NCI-H345 (cell line): ENCODE results near the gene NXPH3.
"Not testable (repeated sequence)": the region's sequence is repeated elsewhere in the genome, so short reads cannot be mapped to it uniquely, and the experiment has no call there.

Experiments
- DNase-seq: peaks from one replicate; lab custom pipeline; 2025; lab: John Stamatoyannopoulos, UW

Gene NXPH3

DNA sequence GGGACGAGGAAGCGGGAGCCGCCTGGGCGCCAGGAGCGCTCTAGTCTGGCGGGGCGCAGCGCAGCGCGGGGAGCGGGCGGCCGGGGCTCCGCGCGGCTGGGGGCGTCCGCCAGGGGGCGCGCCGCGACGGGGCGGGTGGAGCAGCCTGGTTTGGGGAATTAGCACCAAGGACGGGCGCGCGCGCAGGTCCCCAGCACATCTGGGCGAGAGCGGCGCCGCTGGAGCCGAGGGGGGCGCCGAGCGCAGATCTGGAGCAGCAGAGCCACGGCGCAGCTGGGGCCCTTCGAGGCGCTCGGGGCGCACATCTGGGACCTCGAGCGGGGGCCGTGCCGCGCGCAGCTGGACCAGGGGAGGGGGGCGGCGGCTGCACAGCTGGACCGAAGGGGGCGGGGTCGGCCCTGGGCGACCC lies at the start of gene NXPH3:
NXPH3 (plus strand) TSS at position 193 of the 409 bp plus-strand sequence. CDS start 349 bp downstream, outside the sequence.
- peak; percentile 55 for DNase-seq

DNA sequence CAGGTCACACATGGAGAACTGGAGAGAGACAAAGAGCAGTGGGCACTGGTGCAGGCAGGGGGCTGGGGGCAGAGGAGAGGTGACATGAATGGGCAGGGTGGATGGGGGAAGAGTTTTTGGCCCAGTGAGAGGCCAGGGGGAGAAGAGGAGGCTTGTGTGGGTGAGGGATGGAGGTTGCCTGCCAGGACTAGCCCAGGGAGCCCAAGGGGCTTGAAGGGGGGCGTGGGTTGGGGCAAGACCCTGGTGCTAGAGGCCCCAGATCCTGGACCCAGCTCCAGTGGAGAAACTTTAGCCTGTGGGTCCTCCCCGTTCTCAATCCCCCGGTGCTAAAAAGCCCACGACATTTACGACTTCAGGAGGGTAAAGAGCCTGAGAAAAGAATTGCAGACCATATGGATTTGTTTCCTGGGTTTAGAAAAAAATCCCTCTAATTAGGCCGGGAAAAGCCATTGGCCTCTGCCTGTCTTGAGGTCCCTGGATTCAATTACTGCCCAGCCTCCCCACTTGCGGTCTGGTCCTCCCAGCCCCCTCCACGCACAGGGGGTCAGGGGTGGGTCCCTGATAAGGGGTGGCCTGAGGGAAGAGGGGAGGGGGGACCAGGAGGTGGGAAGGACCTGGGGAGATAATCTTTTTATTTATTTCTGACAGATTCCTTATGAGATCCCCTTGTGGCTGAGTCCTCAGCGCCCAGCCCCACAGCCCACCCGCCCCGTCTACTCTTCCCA lies 47.6 kb upstream of the NXPH3 start:
- no peak for DNase-seq

DNA sequence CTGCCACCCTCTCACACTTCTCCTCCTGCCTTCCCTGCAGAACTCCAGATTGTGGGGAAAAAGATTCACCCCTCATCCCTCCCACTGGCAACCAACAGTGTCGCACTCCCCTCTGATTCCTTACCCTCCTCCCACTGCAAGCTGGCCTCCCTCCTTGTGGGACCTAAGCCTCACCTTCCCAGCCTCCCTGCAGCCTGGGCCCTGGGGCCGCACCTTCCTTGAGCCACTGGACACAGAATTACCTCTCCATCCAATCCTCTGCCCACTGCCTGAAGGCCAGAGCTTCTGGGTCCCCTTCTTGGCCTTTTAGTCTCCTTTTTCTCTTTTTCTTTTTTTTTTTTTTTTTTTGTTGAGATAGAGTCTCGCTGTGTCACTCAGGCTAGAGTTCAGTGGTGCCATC lies 46.7 kb upstream of the NXPH3 start:
- DNase-seq, result no peak

DNA sequence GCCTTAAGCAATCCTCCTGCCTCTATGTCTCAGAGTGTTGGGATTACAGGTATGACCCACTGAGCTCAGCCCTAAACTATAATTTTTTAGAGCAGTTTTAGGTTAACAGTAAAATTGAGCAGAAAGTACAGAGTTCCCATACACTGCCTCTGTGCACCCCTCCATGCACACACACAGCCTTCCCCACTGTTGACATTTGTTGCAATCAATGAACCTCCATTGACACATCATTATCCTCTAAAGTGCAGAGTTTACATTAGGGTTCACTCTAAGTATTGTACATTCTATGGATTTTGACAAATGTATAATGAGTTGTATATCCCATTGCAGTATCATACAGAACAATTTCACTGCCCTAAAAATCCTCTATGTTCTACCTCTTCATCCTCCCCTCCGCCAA lies 45.6 kb upstream of the NXPH3 start:
- no peak for DNase-seq

DNA sequence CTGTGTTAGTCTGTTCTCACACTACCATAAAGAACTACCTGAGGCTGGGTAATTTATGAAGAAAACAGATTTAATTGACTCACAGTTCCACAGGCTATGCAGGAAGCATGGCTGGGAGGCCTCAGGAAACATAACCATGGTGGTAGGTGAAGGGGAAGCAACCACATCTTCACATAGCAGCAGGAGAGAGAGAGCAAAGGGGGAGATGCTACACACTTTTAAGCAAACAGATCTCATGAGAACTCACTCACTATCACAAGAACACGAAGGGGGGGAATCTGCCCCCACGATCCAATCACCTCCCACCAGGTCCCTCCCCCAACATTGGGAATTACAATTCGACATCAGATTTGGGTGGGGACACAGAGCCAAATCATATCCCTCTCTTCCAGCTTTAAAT lies 31.8 kb upstream of the NXPH3 start:
- DNase-seq, result no peak

DNA sequence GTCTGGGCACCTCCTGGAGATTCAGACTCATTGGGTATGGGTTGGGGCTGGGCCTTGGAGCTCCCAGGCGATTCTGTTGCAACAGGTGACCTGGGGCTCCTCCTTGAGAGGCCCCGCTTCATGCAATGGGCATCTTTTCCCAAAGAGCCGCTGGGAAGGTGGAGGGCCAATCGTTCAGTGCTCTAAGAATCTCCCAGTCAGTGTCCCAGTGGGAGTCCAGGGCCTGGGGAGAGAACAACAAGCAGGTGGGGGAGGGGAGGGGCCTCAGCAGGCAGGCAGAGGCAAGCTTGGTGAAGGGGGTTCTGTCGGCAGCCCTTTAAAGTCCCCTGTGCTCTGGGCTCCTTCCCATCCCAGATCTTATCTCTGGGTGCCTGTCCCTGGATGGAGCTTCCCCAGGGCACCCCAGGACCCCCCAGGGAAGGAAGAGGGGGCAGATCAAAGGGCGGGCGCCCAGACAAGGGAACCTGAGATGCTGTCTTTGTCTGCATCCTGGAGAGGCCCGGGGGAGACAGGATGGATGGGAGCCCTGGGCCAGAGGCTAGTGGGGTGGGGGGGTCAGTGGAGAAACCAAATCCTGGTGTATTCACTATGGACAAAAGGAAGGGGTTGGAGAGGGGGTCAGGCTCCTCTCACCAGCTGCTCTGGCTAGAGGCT lies 30.5 kb upstream of the NXPH3 start:
- DNase-seq, result no peak

DNA sequence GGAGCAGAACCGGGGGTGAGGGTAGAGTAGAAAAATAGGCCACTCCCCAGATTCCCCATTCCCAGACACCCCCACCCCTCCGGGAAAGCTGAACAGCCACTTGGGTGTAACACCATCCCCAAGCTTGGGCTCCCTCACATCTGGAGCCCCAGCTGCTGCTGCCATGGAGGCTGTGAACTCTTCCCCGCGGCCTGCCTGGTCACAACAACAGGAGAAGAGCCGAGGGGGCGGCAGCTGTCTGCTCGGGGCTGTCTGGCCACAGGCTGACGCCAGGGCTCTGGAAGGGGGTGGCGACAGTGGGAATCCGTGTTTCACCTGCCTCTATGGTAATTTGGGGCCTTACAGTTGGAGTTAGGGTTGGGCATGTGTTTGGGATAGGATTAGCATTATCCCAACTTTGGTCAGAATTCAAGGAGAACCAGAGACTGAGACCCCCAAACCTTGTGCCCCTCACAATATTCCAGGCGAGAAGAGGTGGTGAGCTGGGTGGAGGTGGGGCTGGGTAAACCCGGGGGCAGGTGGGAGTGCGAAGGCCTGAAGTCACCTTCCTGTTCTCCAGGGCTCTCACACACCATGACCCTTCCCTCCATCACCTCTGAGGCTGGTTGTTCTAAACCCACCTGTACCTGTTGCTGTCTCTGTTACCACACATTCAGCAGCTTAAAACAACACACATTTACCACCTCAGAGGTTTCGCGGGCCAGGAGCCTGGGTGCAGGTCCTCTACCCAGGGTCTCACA lies 29.7 kb upstream of the NXPH3 start:
- no peak for DNase-seq

DNA sequence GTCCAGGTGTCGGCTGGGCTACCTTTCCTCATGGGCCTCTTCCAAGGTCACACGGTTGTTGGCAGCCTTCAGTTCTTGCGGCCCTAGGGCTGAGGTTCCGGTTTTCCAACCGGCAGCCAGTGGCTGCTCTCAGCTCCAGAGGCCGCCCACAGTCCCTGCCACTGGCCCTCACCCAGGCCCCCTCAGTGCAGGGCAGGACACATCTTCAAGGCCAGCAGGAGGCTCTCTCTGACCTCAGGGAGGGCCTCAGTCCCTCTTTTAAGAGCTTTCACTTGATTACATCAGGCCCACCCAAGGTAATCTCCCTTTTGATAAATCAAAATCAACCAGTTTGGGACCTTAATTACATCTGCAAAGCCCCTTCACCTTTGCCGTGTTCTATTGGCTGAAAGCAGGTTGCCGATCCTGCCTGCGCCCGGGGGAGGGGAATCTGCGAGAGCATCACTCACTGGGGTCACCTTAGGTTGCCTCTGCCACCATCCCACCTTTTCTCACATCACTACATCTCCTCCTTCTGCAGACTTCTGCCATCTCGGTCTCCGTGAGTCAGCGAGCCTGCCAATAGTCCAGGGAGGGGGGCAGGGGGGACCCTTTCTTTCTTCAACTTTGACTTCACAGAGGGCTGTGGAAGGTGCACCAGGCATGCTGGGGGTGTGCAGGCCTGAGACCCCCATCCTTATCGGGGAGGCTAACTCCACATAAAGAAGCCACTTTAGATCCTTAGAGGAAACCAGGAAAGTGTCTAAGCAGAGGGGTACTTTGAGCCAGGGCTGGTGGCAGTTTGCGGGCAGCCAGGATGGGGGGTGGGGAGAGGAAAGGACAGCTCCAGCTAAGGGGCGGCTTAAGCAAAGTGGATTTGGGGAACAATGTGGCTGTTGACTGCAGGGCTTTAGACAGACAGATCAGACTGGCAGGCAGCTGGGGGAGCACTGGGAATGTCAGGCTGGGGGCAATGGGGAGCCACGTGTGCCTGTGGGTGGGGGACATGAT lies 28.8 kb upstream of the NXPH3 start:
- no peak for DNase-seq

DNA sequence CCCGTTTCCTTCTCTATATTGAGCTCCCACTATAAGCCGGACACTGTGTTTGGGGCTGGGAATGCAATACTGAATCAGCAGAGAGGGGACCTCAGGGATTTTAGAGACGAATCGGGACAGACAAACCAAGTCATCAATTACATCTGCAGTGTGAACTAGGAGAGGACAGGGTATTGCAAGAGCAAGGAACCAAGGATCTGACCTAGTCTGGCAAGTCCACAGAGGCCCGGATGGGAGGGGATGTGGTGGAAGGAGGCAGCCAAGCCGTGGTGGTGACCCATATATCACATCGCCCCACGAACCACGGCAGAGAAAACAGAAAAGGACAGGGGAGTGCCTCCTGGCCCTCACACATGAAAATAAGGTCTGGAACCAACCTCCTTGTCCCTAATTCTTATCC lies 28.1 kb upstream of the NXPH3 start:
- no peak for DNase-seq

DNA sequence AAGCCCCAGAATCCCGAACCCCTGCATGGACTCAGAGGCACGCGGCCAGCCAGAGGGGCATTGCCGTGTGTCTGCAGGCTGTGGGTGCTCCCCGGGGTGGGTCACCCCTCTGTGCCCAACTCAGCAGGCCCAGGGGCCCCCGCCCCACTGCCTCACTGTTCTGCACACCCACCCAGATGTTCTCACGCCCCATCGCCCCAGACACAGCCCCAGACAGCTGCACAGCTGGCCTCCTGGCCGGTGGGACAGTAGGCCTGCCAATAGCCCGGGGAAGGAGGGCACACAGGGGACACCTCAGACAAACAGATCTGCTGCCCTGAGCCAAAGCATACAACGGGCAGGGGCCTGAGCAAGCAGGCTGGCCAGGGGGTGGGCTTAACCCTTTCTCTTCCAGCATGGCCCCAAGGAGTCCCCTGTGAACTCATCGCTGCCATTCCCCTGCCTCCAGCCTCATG lies 27.6 kb upstream of the NXPH3 start:
- no peak for DNase-seq

DNA sequence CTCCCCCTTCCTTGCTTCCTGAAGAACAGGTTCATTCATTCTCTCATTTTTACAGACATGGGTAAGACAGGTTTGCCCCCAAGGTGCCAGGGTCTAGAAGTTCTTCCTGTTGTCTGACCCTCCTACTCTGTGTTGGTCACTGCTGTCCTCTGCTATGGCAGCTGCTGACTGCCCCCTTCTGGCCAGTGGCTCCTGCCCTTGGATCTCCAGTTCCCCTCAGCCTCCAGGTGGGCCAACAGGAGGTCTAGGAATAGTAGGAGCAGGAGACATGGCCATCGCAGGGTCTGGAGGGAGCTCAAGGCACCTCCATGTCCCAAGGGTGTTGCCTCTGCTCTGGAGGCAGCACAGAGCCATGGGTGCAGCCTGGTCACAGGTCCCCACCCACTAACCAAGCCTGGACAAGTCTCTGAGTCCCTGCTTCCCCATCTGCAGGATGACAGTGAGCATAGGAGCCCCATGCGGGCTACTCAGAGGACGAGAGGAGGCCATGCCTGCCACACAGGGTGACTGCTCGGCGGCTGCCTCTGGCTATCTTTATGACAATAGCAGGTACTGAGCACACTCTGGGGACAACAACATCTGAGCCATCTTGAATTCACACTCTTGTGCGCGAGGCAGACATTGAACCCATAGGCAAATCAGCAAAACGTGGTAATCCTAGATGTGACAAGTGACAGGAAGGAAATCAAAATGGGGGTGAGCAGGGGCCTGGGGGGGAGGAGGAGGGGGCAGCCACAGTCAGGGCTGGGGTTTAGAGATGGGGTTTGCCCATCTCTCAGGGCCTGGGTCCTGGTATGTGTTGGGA lies 27.0 kb upstream of the NXPH3 start:
- DNase-seq, result no peak

DNA sequence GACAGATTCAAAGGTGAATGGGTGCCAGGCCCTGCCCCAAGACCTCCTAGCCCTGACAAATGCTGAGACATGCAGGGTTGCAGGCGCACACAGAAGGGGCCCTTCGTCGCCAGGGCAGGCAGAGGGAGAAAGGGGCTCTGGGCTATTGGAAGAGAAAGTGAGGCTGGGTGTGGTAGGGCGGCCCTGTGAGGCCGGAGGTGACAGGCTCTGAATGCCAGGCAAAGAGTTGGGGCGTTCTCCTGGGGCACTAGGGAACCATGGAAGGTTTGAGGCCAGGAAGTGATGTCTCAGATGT lies 26.4 kb upstream of the NXPH3 start:
- DNase-seq, result no peak

DNA sequence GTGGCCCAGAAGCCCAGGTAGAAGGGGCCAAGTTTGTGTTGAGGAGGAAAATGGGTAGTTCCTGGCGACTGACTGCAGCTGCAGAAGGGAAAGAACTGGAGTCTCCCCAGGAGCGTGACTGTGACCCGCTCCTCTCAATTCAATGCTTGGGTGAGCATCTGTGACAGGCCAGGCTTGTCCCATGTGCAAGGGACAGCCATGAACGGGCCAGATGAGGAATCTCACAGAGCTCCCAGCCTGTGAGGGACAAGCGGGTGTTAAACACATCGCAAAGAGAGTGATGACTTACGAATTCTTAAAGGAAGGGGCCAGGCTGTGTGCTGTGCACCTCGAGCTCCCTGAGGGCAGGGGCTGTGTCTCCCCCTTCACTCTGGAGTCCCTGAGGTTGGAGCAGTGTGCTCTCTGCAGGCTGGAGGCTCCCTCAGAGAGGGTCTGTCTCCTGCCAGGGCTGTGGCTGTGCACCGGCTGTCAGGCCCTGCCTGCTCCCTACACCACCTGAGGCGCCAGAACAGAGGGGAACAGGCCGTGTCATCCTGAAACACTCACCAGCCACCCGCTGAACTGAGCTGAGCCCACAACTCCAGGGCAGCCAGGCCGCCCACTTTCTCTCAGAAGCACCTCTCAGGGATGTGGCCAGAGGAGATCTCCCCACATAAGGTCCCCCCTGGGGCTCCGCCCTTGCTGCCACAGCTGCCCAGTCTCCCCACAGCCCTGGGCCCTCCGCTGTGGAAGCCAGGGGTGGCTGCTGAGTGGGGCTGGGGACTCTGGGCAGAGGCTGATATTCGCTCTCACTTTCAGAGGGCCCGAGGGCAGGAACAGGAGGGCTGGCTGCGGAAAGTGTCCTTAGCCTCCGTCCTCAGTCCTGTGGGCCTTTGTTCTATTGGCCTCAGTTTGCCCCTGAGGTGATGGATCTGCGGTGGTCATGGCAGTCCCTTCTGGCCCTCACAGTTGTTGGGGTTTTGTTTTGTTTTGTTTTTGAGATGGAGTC lies 25.7 kb upstream of the NXPH3 start:
- DNase-seq, result no peak

DNA sequence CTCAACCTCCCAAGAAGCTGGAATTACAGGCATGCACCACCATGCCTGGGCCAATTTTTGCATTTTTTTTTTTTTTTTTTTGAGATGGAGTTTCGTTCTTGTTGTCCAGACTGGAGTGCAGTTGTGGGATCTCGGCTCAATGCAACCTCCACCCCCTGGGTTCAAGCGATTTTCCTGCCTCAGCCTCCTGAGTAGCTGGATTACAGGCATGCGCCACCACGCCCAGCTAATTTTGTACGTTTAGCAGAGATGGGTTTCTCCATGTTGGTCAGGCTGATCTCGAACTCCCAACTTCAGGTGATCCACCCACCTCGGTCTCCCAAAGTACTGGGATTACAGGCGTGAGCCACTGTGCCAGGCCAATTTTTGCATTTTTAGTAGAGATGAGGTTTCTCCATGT lies 24.9 kb upstream of the NXPH3 start:
- DNase-seq, result not testable (repeated sequence)

DNA sequence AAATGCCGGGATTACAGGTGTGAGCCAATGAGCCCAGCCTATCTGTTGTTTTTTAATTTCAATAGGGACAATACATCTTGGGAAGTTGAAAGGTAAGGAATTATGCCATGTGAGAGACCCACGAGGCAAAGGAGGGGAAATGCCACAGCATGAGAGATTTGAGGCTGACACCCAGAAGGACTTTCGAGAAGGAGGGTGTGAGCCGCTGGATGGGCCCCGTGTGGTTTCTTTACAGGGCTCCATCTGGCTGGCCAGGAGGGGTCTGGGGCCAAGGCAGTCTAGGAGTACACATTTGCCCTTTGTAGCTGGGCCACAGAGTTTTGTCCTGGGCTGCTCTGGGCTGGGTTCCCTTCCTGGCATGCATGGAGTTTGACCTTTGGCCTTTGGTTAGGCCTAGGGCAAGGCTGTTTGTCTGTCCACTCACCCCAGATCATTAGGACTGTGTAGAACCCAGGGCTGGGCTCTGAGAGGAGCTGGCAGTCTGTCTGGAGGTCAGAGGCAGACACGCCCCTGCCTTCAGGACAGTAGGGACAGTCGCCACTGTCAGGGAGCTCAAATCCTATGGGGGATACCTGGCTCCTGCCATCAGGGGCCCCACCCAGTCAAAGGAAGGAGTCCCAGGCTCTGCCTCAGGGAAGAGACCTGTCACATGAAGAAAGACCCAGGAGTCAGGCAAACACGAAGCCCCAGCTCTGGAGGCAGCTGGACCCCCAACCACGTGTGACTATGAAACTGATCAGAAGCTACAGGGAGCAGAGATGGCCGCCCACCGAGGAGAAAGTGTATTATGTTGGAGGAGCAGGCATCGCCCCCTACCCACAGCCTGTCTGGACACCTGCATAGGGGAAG lies 24.2 kb upstream of the NXPH3 start:
- no peak for DNase-seq

DNA sequence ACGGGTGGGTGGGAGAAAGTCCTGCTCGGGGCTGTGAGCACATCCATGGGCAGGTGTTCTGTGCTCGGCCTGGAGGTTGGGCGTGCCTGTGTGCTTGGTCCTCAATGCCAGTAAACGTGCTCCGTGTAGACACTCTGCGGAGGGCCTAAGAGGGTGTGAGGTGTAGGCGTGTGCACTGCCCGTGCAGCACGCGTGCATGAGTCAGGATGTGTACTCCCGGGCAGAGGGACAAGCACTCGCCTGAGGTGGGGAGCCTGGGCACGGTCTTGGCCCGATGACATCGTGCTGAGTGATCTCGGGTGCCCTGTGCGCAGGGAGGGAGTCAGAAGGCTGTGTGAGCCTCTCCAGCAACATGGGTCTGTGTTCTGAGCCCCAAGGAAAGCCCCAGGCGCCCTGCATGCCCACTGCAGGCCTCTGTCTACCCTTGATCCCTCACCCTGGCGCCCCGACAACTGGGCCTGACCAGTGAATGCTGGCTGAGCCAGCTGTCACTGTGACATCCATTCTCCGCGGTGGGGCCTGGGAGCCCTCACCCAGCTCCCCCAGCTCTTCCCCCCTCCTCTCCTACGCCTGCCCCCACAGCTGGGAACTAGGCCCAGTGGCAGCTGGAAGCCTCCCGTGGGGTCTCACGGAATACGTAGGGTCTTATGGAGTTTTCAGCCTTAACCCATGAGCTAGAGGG lies 23.5 kb upstream of the NXPH3 start:
- DNase-seq, result no peak

DNA sequence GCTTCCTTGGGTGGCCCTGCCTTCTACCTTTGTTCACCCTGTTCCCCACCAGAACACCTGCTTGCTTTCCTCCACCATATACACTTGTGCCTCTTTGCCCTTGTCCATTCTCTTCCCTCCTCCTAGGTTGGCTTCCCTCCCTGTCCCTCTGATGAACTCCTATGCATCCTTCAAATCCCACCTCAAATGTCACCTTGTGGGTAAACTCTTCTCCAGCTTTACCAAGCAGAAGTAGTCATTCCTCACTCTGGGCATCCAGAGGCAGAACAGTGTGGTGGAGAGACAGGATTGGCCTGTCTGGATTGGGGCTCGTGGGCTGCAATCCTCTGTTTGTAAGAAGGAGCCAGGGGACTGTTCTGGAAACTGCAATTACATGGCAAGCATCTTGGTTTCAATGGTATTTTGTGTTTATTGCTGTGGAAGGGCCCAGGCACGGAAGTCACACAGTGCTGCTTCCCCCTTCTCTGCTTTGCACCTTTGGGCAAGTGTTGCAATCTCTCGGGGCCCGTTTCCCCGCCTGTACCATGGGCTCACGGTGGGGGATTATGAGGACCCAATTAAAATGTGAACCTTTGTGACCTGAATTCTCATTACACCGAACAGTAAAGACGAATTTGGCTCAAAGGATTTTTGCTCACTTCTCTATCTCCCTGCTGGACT lies 21.9 kb upstream of the NXPH3 start:
- no peak for DNase-seq
